GM12891 (cell line): ENCODE results near the gene ESRRG.

Source experiments
- POLR2A ChIP-seq: IDR thresholded peaks from 2 replicates; pipeline ENCODE4 v1.6.1; 2011; ENCODE audit warnings: low read depth, low read length, control low read depth
- POLR2AphosphoS5 ChIP-seq: IDR thresholded peaks from 2 replicates; pipeline ENCODE4 v1.6.1; 2011; ENCODE audit warnings: low read depth, low read length, control low read depth

DNA sequence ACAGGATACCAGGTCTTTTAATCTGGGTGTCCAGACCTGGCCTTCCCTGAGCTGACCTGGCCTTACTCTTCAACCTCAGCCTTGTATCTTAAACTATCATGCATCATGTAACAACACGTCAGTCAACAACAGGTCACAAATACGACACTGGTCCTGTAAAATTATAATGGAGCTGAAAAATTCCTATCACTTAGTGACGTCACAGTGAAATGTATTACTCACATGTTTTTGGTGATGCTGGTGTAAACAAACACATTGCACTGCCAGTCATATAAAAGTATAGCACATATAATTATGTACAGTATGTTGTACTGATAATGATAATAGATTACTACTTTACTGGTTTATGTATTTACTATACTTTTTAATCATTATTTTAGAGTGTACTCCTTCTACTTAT is 31.5 kb downstream of the ESRRG start:
- TF ChIP-seq POLR2AphosphoS5 = no peak
- TF ChIP-seq POLR2A = no peak
